Activated CD4-positive, alpha-beta memory T cell treated with anti-CD3 and anti-CD28 coated beads, Interleukin-2, amount 10 ng/mL, durations not matched to agents 7 days and 5 days (primary cell): ENCODE measurements around the gene CHMP1A. TPM values are rescaled to one million over a fixed set of nuclear protein-coding genes. Genes with fewer than 3 reads are reported as not detected.
"Not testable (repeated sequence)": the region's sequence is repeated elsewhere in the genome, so short reads cannot be mapped to it uniquely, and the experiment has no call there.

Source experiments
- CTCF ChIA-PET: fragments of 350-600 bp; sonication (Branson Sonifier 250); formaldehyde crosslinking; loops from one replicate; lab custom pipeline; 2021; ENCODE audit warnings: antibody characterized with exemption, inconsistent platforms; lab: Charles Lee
- POLR2A ChIA-PET: fragments of 350-600 bp; sonication (Branson Sonifier 250); formaldehyde crosslinking; loops from one replicate; lab custom pipeline; 2021; ENCODE audit warnings: antibody characterized with exemption; lab: Charles Lee
- DNase-seq: peaks from one replicate; pipeline ENCODE4 v3.0.0-alpha.2; 2020
- H3K27ac Mint-ChIP-seq: one replicate; pipeline ENCODE4 v1.8.0; 2021; ENCODE audit warnings: mild to moderate bottlenecking, mixed read lengths
- H3K27me3 Mint-ChIP-seq: one replicate; pipeline ENCODE4 v1.8.0; 2021; ENCODE audit warnings: mixed read lengths
- H3K36me3 Mint-ChIP-seq: one replicate; pipeline ENCODE4 v1.8.0; 2021; ENCODE audit warnings: low read depth, mixed read lengths
- H3K4me1 Mint-ChIP-seq: one replicate; pipeline ENCODE4 v1.8.0; 2021; ENCODE audit warnings: mixed read lengths
- H3K4me3 Mint-ChIP-seq: one replicate; pipeline ENCODE4 v1.8.0; 2021; ENCODE audit warnings: mild to moderate bottlenecking, mixed read lengths
- H3K9me3 Mint-ChIP-seq: one replicate; pipeline ENCODE4 v1.8.0; 2021; ENCODE audit warnings: mixed read lengths
- total RNA-seq, 2 experiments: library from RNA; stranded (reverse); gene quantifications; one replicate each; pipeline ENCODE4 v1.2.3, GENCODE V29; 2021

Gene CHMP1A
- total RNA-seq, result 100 to 1,000 TPM in 1 of 2 experiments, 10 to 100 TPM in 1; 93.8 to 102 TPM

DNA sequence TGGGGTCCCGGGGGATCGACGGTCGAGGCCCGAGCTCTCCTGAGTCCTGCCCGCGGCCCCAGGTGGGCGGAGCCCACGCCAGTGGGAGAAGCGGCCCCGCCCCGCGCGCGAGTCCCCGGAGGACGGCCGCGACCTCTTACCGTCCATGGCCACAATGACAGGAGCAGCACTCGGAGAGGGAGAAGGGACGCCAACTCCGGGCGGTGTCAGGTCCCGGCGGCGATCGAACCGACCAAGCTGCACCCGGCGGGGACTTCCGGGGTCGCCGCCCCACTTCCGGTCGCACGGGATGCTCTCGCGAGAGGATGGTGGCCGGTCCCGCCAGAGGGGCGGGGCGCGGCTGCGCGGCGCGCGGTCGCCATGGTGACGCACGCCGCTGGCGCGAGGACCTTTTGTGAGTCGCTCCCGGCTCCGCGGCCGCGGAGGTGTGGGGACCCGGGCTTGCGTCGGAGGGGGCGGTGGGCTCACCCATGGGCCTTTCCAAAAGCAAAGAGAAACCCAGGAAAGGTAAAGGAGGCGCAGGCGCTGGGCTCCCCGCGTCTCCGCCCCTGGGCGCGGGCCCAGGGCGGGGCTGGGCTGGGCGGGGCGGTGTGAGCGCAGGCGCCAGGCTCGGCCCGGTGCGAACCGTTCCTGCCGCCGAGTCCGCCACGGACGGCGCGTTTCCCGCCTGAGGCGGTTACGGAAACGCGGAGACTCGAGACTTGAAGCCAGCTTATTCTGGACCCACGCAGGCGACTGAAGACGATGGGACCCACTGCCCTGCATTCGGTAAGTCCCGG, at the start of gene CHMP1A, which contains the start of gene SPATA33:
Gene CHMP1A, minus strand, starts transcription at position 267 of the 779 bp plus-strand sequence. Its CDS starts 120 bp downstream, at position 147.
Gene SPATA33, plus strand, starts transcription at position 395 of the 779 bp plus-strand sequence. Its CDS starts 76 bp downstream, at position 471.
- Mint-ChIP-seq H3K27ac (peak within 1 kb of the TSS; percentile 78), H3K9me3 (no peaks in the 10 kb centered on the region), H3K27me3 (no peaks in the 10 kb centered on the region), H3K36me3 (peaks cover 30% of the 10 kb centered on the region), H3K4me1 (peaks cover 49% of the 10 kb centered on the region), H3K4me3 (peak within 1 kb of the TSS; percentile 90)
- ChIA-PET CTCF (interaction anchor here (0.6 to 2.0 kb wide), 2 partner anchors 43 to 121 kb away, joined by 5 to 7 read pairs; partner anchors contain the start of gene SPATA2L), POLR2A (interaction anchor here (0.7 to 2.3 kb wide), 12 partner anchors 28 to 395 kb away, joined by 3 to 16 read pairs (median 4); partner anchors contain the start of genes CDK10 and SPATA2L)
- peak; percentile 93 for DNase-seq

DNA sequence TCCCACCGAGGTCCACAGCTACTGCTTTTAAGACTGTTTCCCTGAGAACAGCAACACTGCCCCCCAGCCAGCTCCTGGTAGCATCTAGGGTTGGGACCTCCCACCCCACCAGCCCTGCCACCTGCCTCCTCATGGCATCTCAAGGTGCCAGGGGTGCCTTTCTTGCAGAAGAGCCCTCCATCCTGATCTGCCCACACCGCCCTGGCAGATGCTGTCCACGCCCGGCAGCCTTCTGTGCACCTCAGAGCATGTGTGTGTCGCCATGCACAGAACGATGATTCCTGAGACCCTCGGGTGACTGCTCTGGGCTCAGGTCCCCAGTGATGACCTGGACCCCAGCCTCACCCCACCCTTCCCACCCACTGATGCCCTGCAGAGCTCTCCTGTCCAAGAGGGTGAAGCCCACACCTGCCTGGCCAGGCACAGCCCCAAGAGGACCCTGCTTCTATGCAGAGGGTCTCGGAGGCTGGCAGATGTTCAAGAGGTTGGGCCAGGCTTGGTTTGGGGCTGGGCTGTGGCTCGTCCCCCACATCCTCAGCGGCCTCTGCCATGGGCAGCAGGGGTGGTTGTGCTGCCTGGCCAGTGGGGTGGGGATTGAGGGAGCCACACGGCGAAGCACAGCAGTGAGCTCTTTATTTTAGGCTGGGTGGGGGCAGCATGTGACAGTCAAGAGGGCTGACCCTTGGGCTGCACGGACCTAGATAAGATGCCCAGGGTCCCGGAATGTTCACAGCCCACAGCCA, 49.2 kb upstream of the CHMP1A start:
- ChIA-PET POLR2A (interaction anchor here (0.8 to 8.2 kb wide), 15 partner anchors 11 to 167 kb away, joined by 3 to 49 read pairs (median 6); partner anchors contain the start of genes TCF25 and VPS9D1), CTCF (interaction anchor here (0.6 to 5.4 kb wide), 22 partner anchors 8 to 204 kb away, joined by 3 to 58 read pairs (median 6); no protein-coding TSS in a partner anchor)
- Mint-ChIP-seq H3K36me3 (no peaks in the 10 kb centered on the region), H3K4me1 (peaks cover 14% of the 10 kb centered on the region), H3K4me3 (no peak overlapping the region), H3K9me3 (no peaks in the 10 kb centered on the region), H3K27me3 (no peaks in the 10 kb centered on the region), H3K27ac (no peak overlapping the region)
- no peak for DNase-seq

DNA sequence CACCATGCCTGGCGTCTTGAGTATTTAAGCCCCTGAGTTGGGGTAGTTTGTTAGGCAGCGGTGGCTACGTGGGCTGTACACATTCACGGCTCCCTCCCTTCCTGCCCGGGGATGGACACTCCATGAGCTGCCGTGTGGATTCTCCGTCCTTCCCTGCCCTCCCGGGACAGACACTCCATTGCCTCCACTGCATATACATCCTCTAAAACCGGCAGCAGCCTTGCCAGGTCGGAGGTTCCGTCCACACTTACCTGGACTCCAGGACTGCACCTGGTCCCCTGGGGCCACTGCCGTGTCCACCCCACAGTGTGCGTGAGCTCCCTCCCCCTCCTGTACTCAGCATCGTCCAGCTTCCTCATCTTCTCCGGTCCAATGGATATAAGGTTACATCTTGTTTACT, 47.5 kb upstream of the CHMP1A start:
- DNase-seq, result no peak
- no peaks in the 10 kb centered on the region for H3K9me3 Mint-ChIP-seq
- no peaks in the 10 kb centered on the region for H3K27me3 Mint-ChIP-seq
- ChIA-PET POLR2A (interaction anchor here (1.3 to 8.2 kb wide), 5 partner anchors 13 to 159 kb away, joined by 3 to 49 read pairs (median 11); partner anchors contain the start of gene VPS9D1), CTCF (interaction anchor here (1.2 to 5.4 kb wide), 10 partner anchors 8 to 205 kb away, joined by 4 to 58 read pairs (median 14); no protein-coding TSS in a partner anchor)
- H3K4me1 Mint-ChIP-seq, result peaks cover 22% of the 10 kb centered on the region
- no peak overlapping the region for H3K4me3 Mint-ChIP-seq
- no peaks in the 10 kb centered on the region for H3K36me3 Mint-ChIP-seq
- H3K27ac Mint-ChIP-seq, result no peak overlapping the region

DNA sequence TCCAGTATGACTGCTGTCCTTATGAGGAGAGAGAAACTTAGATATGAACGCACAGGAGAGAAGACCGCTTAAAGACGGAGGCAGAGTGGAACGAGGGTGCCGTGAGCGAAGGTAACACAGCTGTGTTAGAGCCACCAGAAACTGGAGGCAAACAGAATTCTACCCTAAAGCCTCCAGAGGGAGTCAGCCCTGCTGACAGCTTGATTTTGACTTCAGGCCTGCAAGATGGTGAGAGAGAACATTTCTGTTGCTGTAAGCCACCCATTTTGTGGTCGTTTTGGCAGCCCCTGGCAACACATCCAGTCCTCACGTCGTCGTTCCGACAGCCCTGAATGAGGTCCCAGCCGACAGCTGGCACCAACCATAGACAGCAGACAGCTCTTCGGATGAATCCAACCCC, 46.8 kb upstream of the CHMP1A start:
- Mint-ChIP-seq H3K4me3 (no peak overlapping the region), H3K27ac (no peak overlapping the region), H3K27me3 (no peaks in the 10 kb centered on the region), H3K4me1 (peaks cover 25% of the 10 kb centered on the region), H3K9me3 (no peaks in the 10 kb centered on the region), H3K36me3 (no peaks in the 10 kb centered on the region)
- DNase-seq, result no peak
- POLR2A ChIA-PET, result interaction anchor here (1.4 to 8.2 kb wide), 3 partner anchors 20 to 169 kb away, joined by 3 to 49 read pairs (median 7); partner anchors contain the start of gene TCF25
- CTCF ChIA-PET, result interaction anchor here (0.7 to 5.4 kb wide), 7 partner anchors 18 to 170 kb away, joined by 3 to 58 read pairs (median 9); no protein-coding TSS in a partner anchor

DNA sequence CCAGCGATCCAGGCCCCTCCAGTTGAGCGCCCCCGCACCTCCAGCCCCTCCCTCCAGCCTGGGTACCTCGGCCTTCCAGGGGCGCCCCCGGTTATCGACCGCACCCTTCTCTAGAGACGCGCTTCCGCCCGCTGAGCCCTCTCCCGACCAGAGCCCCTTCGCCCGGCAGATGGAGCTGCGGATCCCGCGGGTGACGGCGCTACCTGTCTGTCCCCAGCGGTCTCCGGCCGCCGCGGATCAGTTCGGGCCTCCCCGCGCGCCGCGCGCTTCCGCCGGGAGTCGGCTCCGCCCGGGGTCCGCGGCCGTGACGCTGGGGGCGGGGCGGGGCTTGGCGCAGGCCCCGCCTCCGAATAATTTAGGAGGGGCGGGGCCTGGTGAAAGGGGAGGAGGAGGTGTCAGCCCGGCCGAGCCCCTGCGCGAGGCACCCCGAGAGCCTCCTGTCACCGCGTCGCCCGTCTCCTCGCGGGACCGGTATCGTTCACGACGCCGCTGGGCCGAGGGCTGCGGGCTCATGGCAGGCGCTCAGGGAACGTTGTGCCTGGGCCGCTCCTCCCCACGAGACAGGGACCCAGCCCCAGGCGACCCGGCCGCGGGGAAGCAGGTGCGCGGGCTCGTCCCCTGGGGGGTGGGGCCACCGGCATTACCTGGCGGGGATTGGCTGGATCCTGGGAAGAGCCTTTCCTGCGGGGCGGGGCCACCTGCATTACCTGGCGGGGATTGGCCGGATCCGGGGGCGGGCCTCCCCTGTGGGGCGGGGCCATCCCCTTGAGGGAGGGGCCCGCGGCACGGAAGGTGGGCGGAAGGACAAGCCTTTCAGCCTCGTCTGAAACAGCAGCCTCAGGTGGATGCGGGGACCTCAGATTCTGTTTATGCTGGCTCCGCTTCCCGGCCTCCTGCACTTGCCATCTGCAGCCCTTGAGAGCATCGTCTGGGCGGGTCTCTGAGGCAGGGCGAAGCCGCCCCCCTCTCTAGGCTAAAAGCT, 44.2 kb upstream of the CHMP1A start, which contains the start of gene SPATA2L:
Gene SPATA2L, minus strand, starts transcription at position 281 of the 982 bp plus-strand sequence. CDS start 473 bp downstream, outside the sequence.
- ChIA-PET CTCF (interaction anchor here (0.6 to 4.7 kb wide), 12 partner anchors 9 to 172 kb away, joined by 3 to 72 read pairs (median 8); partner anchors contain the start of genes CHMP1A, SPATA33 and TCF25), POLR2A (interaction anchor here (1.0 to 8.2 kb wide), 11 partner anchors 8 to 172 kb away, joined by 3 to 49 read pairs (median 10); partner anchors contain the start of genes CDK10, CHMP1A, SPATA33 and TCF25)
- no peaks in the 10 kb centered on the region for H3K27me3 Mint-ChIP-seq
- H3K4me1 Mint-ChIP-seq, result peaks cover 30% of the 10 kb centered on the region
- H3K27ac Mint-ChIP-seq, result peak within 1 kb of the TSS; percentile 71
- H3K9me3 Mint-ChIP-seq, result no peaks in the 10 kb centered on the region
- peak within 1 kb of the TSS; percentile 77 for H3K4me3 Mint-ChIP-seq
- DNase-seq, result peak; percentile 96
- no peaks in the 10 kb centered on the region for H3K36me3 Mint-ChIP-seq

DNA sequence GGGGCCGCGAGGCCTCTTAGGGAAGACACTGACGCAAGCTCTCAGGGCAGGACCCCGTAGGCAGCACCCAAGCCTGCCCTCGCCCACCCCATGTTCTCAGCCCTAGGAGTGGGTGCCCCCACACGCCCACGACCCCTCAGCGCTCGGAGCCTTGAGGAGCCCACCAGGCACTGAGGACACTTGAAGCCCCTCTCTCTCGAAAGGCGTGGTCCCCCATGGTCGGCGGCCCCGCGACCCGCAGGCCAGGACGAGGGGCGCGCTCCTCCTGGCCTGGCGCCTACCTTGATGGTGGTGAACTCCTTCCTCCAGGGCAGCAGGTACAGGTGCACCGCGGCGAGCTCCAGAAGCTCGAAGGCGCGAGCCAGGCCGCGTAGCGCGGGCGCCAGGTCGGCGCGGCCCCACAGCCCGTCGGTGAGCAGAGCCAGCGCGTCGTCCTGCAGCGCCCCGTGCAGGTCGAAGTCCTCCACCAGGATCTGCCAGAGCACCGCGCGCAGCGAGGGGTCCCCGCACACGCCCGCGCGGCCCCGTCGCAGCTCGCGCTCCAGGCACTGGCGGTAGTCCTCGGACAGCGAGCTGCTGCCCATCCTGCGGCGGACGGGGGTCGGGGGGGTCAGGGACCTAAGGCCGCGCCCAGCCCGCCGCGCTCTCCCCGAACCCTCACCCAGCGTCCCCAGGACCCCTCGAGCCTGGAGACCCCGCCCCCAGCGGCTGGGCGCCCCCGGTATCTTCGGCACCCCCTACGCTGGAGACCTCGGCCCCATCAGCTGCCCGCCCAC, 43.3 kb upstream of the CHMP1A start:
- H3K4me1 Mint-ChIP-seq, result peaks cover 34% of the 10 kb centered on the region
- no peaks in the 10 kb centered on the region for H3K36me3 Mint-ChIP-seq
- CTCF ChIA-PET, result interaction anchor here (0.6 to 4.7 kb wide), 39 partner anchors 8 to 246 kb away, joined by 3 to 72 read pairs (median 6); partner anchors contain the start of genes CDK10, CHMP1A, FANCA and SPATA33
- peak overlapping the region; percentile 77 for H3K4me3 Mint-ChIP-seq
- POLR2A ChIA-PET, result interaction anchor here (0.9 to 7.3 kb wide), 14 partner anchors 9 to 249 kb away, joined by 3 to 36 read pairs (median 4); partner anchors contain the start of genes CDK10, CHMP1A, SPATA33 and TCF25
- no peaks in the 10 kb centered on the region for H3K27me3 Mint-ChIP-seq
- H3K9me3 Mint-ChIP-seq, result no peaks in the 10 kb centered on the region
- peak overlapping the region; percentile 58 for H3K27ac Mint-ChIP-seq
- DNase-seq, result peak; percentile 67

DNA sequence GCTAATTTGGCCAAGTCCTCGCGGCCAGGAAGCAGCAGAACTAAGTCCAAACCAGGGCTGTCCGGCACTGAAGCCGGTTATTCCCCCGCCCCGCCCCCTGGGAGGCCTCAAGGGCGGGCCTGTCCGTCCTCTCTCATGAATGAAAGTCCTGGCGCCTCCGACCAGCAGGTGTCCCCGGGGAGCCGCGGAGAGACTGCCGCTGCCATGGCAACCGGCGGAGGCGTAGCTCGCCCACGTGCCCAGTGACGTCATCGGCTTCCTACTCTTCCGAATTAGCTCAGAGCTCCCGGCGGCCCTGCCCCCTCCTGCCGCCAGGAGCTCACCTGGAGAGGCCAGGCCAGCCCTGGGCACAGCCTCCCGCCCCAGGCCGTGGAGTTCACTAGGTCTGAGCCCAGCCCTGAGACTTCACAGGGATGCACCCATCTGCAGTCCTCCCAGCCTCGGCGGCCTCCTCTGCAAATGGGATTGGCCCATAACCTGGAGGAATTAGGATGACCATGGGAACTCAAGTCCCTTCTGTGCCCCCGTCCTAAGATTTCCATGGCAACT, 42.7 kb upstream of the CHMP1A start:
- ChIA-PET POLR2A (interaction anchor here (0.6 to 7.3 kb wide), 17 partner anchors 10 to 250 kb away, joined by 3 to 36 read pairs (median 4); partner anchors contain the start of genes CDK10, CHMP1A, SPATA33 and TCF25), CTCF (interaction anchor here (0.6 to 4.7 kb wide), 40 partner anchors 9 to 483 kb away, joined by 3 to 72 read pairs (median 6); partner anchors contain the start of genes CDK10, CHMP1A, FANCA and SPATA33)
- Mint-ChIP-seq H3K9me3 (no peaks in the 10 kb centered on the region), H3K4me3 (peak overlapping the region; percentile 64), H3K4me1 (peaks cover 37% of the 10 kb centered on the region), H3K27me3 (no peaks in the 10 kb centered on the region), H3K27ac (peak overlapping the region; percentile 58), H3K36me3 (no peaks in the 10 kb centered on the region)
- peak; percentile 96 for DNase-seq

DNA sequence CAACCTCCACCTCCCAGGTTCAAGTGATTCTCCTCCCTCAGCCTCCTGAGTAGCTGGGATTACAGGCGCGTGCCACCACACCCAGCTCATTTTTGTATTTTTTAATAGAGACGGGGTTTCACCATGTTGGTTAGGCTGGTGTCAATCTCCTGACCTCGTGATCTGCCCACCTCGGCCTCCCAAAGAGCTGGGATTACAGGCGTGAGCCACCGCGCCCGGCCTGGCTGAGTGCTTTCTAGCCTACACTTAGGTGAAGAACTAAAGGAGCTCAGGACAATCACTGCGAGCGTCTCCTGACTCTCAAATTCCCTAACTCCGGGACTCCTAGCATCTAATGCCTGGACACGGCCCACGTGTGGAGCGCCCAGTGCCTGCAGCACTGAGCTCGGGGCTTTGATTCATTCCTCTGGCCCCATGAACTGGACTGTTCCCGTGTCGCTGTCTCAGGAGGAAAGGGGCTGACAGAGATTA, 42.2 kb upstream of the CHMP1A start:
- ChIA-PET POLR2A (interaction anchor here (0.6 to 7.3 kb wide), 16 partner anchors 10 to 251 kb away, joined by 3 to 36 read pairs (median 4); partner anchors contain the start of genes CDK10, CHMP1A, FANCA and SPATA33), CTCF (interaction anchor here (0.7 to 4.7 kb wide), 36 partner anchors 10 to 482 kb away, joined by 3 to 72 read pairs (median 7); partner anchors contain the start of genes CDK10, CHMP1A, FANCA and SPATA33)
- H3K36me3 Mint-ChIP-seq, H3K9me3 Mint-ChIP-seq, DNase-seq, H3K27me3 Mint-ChIP-seq: not testable (repeated sequence)
- H3K4me1 Mint-ChIP-seq, result peaks cover 39% of the 10 kb centered on the region
- H3K27ac Mint-ChIP-seq, result peak overlapping the region; percentile 58
- peak overlapping the region; percentile 64 for H3K4me3 Mint-ChIP-seq

DNA sequence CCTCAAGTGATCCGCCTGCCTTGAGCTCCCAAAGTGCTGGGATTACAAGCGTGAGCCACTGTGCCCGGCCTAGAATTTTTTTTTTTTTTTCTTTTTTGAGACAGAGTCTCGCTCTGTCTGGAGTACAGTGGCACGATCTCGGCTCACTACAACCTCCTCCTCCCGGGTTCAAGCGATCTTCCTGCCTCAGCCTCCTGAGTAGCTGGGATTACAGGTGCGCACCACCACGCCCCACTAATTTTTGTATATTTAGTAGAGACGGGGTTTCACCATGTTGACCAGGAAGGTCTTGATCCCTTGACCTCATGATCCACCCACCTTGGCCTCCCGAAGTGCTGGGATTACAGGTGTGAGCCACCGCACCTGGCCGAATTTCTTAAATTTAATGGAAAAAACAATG, 41.2 kb upstream of the CHMP1A start:
- not testable (repeated sequence) for H3K27me3 Mint-ChIP-seq, H3K9me3 Mint-ChIP-seq, DNase-seq, H3K4me3 Mint-ChIP-seq, H3K27ac Mint-ChIP-seq, H3K36me3 Mint-ChIP-seq
- peaks cover 39% of the 10 kb centered on the region for H3K4me1 Mint-ChIP-seq
- POLR2A ChIA-PET, result interaction anchor here (0.6 to 7.3 kb wide), 7 partner anchors 12 to 320 kb away, joined by 3 to 36 read pairs (median 5); partner anchors contain the start of genes CDK10, CHMP1A, FANCA and SPATA33
- CTCF ChIA-PET, result interaction anchor here (1.7 to 4.7 kb wide), 7 partner anchors 25 to 211 kb away, joined by 3 to 72 read pairs (median 18); no protein-coding TSS in a partner anchor
